Activated CD8-positive, alpha-beta memory T cell treated with anti-CD3 and anti-CD28 coated beads for 4 hours (primary cell): Measurements from ENCODE around the gene IL6ST.

Source experiments
- DNase-seq, 2 donors: peaks; one replicate each; pipeline ENCODE4 v3.0.0-alpha.2; 2020; ENCODE audit warnings: low read depth in 2 of 2

IL6ST gene

GRCh38 chr5:55896663-55897062 is 98.1 kb downstream of the IL6ST start:
- no peak for DNase-seq

DNA sequence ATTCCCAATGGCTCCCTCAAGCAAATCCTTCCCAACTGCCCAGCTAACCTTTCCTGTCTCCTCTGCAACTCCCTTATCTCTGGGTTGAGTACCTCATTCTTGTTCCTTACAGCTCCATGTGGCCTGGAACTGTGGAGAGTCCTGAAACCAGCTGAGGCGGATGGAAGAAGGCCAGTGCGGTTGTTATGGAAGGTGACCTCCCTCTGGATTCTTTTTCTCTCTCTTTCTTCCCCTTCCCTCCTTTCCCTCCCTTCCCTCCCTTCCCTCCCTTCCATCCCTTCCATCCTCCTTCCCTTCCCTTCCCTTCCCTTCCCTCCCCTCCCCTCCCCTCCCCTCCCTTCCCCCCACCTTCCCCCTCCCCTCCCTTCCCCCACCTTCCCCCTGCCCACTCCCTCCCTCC is 98.5 kb downstream of the IL6ST start:
- no peak for DNase-seq

- no peak for DNase-seq
These were observed 99.4 kb downstream of the IL6ST start for GRCh38 chr5:55895346-55895745.

DNA sequence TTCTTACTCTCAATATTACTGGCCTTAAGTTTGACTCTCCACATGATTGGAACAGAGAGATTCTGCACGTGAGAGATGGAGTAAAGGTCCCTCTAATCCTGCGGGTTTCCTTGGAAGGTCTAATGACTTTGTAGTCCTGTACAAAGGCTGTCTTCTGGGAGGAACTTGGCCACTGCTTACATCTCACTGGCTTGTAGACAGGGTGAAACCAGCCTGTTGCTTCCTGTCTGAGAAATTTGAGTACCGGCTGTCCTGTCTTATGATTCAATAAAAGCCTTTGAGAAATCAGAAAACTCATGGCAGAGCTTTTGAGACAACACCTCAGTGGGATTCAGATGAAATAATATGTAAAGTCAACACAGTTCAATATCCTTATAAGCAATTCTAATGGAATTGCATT is 100.6 kb downstream of the IL6ST start:
- DNase-seq, result no peak

DNA sequence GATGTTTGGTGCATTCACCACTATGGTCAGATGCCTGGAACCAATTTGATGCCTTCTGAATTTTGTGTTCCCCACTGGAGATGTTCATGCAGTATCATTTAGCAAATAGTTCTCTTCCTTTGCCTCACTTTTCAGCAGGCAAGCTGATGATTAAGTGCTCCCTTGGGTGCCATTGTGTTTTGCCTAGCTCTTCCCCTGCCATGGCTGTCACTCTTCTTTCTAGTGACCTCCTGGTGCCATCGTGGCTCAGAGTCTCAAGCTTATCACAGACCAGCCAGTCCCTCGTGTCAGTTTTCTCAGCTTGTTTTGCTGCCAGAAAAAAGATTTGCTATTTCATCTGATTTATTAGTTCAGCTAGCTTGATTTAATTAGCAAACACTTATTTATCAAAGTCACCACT is 102.3 kb downstream of the IL6ST start:
- DNase-seq, result no peak

- no peak for DNase-seq
These were observed 106.6 kb downstream of the IL6ST start for GRCh38 chr5:55888205-55888604.

DNA sequence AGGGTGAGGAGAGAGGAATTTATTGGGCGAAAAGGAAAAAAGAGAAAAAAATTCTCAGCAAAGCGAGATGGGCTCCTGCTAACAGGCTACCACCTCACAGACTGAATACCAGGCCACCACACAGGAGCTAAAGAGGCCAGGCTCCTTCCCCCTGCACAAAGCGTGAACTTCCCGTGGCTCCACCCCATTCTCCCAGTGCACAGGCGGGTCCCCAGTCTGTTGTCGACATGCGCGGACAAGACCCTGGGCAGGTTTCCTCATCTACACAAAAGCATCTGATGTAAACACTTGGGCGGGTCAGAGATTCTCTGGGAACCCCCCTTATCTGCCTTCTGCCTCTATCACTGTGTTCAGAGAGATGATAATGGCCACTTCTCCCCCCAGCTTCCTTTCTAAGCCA is 109.4 kb downstream of the IL6ST start:
- DNase-seq, result no peak
